ENCODE data around the gene REP15. TPM values are rescaled to one million over a fixed set of nuclear protein-coding genes. Genes with fewer than 3 reads are reported as not detected.

Gene REP15
- total RNA-seq (2022; extraction: Qiagen RNA extraction), result 0.18 to 0.63 TPM (median 0.35 TPM) in 5 replicates

GRCh38 chr12:27696293-27696652, at the start of gene REP15:
Gene REP15 (plus strand): TSS chr12:27696447. CDS start chr12:27696563, 116 bp downstream.

DNA sequence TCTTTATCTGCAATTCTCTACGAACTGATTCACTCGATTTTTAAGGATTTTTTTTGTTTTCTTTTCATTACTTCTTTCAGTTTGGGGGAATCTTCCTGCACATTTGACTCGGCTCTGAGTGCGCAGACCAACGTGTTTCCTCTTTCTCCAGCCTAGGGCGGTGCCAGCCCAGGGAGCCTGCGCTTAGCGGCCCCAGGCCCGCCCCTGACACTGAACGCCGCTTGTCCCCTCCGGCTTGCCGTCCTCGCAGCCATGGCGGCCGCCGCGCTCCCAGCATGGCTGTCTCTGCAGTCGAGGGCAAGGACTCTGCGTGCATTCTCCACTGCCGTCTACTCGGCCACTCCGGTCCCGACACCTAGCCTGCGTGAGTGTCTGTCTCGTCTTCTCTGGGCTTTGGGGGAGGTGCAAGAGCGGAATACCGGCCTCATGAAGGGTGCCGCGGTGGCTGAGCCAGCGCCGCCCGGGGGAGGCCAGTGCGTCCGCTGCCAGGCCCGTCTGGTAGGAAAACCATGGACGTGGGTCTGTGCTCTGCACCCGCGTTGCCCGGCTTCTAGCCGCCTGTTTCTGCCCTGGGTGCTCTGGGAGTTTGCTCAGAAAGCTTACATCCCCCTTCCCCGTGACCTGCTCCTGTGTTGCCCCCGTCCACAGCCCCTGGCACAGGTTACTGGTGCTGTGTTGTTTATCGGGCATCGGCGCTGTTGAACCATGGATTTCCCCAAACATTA, 14.5 kb downstream of the REP15 start, which contains the start of gene MRPS35:
MRPS35 (plus strand) TSS at position 241 of the 725 bp plus-strand sequence; CDS start at position 253, 12 bp downstream.

Other genes starting within 250 kb of the REP15 start
- gene SMCO2, start 249.7 kb upstream of the REP15 start, total RNA-seq (2022; extraction: Qiagen RNA extraction), result 0.25 TPM in 1 of 5 replicates, not detected in the others
- 15.9 to 29.1 TPM (median 21.0 TPM) in 5 replicates for gene PPFIBP1, start 172.2 kb upstream of the REP15 start, total RNA-seq (2022; extraction: Qiagen RNA extraction)
- gene MRPS35, start 14.4 kb downstream of the REP15 start, total RNA-seq (2022; extraction: Qiagen RNA extraction), result 86.4 to 105 TPM (median 94.5 TPM) in 5 replicates
- gene KLHL42, start 83.8 kb downstream of the REP15 start, total RNA-seq (2022; extraction: Qiagen RNA extraction), result 15.7 to 21.5 TPM (median 19.7 TPM) in 5 replicates
- gene MANSC4, start 83.8 kb downstream of the REP15 start, total RNA-seq (2022; extraction: Qiagen RNA extraction), result not detected in 5 replicates